K562 (cell line): ENCODE results near the gene RNF224. TPM values are rescaled to one million over a fixed set of nuclear protein-coding genes. Genes with fewer than 3 reads are reported as not detected.
A peak's percentile ranks its signal among the peaks of the same experiment; 100 is the strongest.

Experiments
- ARID3B ChIP-seq: fragments of 250-450 bp; sonication (Bioruptor Pico); IDR thresholded peaks from 2 replicates; pipeline ENCODE4 v1.4.0; 2020; ENCODE audit warnings: borderline replicate concordance
- ATF4 ChIP-seq: fragments of 450-650 bp; formaldehyde crosslinking; IDR thresholded peaks from 2 replicates; pipeline ENCODE4 v1.4.0; 2022; ENCODE audit warnings: mild to moderate bottlenecking, moderate library complexity
- DMBX1 ChIP-seq: fragments of 250-450 bp; sonication (Bioruptor Pico); IDR thresholded peaks from 2 replicates; pipeline ENCODE4 v1.8.0; 2022; ENCODE audit warnings: inconsistent platforms, mild to moderate bottlenecking, moderate library complexity, borderline replicate concordance
- ELF2 ChIP-seq: fragments of 250-450 bp; sonication (Bioruptor Pico); IDR thresholded peaks from 2 replicates; pipeline ENCODE4 v1.5.0; 2021; ENCODE audit warnings: mild to moderate bottlenecking
- FOS ChIP-seq: IDR thresholded peaks from 3 replicates; pipeline ENCODE4 v1.6.1; 2011; ENCODE audit not compliant: insufficient read length; ENCODE audit errors: extremely low read depth
- HNRNPL ChIP-seq: fragments of 200-400 bp; formaldehyde crosslinking; IDR thresholded peaks from 2 replicates; pipeline ENCODE4 v1.6.1; 2017; ENCODE audit warnings: low read depth, mild to moderate bottlenecking, low read length
- MEIS2 ChIP-seq: fragments of 450-650 bp; IDR thresholded peaks from 2 replicates; pipeline ENCODE4 v1.6.1; 2014; ENCODE audit warnings: mild to moderate bottlenecking; ENCODE audit not compliant: partially characterized antibody
- MYC ChIP-seq, 2 experiments: fragments of 250-450 bp in 1 of 2; sonication (Bioruptor Pico) in 1 of 2; IDR thresholded peaks; 2 replicates each; pipeline versions ENCODE4 v1.5.1 to v1.6.1; 2012 to 2021; ENCODE audit warnings: low read depth in 2 of 2, borderline replicate concordance in 1 of 2, improper control_type of control experiment in 1 of 2, low read length in 1 of 2, mild to moderate bottlenecking in 1 of 2, moderate library complexity in 1 of 2
- NR2C2 ChIP-seq, 2 experiments: fragments of 200-800 bp in 1 of 2; sonication (Bioruptor generic) in 1 of 2; sonication (generic) in 1 of 2; formaldehyde crosslinking in 1 of 2; IDR thresholded peaks; 2 replicates each; pipeline versions ENCODE4 v1.6.1 to v1.8.0; 2016 to 2022; ENCODE audit warnings: mild to moderate bottlenecking in 1 of 2, missing compliant biosample characterization in 1 of 2, missing genetic modification characterization in 1 of 2, missing genetic modification reagents in 1 of 2
- NR2F6 ChIP-seq: fragments of 450-650 bp; formaldehyde crosslinking; IDR thresholded peaks from 2 replicates; pipeline ENCODE4 v1.4.0; 2020; ENCODE audit warnings: mild to moderate bottlenecking
- POLR2AphosphoS5 ChIP-seq: IDR thresholded peaks from 2 replicates; pipeline ENCODE4 v1.6.1; 2011; ENCODE audit warnings: mild to moderate bottlenecking, low read depth, low read length, moderate library complexity; ENCODE audit not compliant: control insufficient read depth, insufficient read depth
- RBM25 ChIP-seq: fragments of 200-400 bp; formaldehyde crosslinking; IDR thresholded peaks from 2 replicates; pipeline ENCODE4 v1.6.1; 2018; ENCODE audit warnings: low read length, low read depth, moderate library complexity; ENCODE audit not compliant: severe bottlenecking
- RNF2 ChIP-seq: sonication (generic); IDR thresholded peaks from 2 replicates; pipeline ENCODE4 v1.6.1; 2016
- SAP30 ChIP-seq: fragments of 200-600 bp; sonication (generic); IDR thresholded peaks from 2 replicates; pipeline ENCODE4 v1.6.1; 2012; ENCODE audit warnings: borderline replicate concordance, low read depth, mild to moderate bottlenecking, moderate library complexity, low read length, control low read depth, inconsistent platforms; ENCODE audit not compliant: insufficient read depth, poor library complexity, severe bottlenecking
- VEZF1 ChIP-seq: fragments of 200-800 bp; sonication (Bioruptor generic); IDR thresholded peaks from 2 replicates; pipeline ENCODE4 v1.6.1; 2017; ENCODE audit warnings: missing genetic modification characterization, missing compliant biosample characterization
- ZFP1 ChIP-seq: fragments of 450-650 bp; formaldehyde crosslinking; IDR thresholded peaks from 2 replicates; pipeline ENCODE4 v1.4.0; 2020; ENCODE audit warnings: mild to moderate bottlenecking, mixed read lengths
- ZFP91 ChIP-seq: sonication (generic); formaldehyde crosslinking; IDR thresholded peaks from 2 replicates; pipeline ENCODE4 v1.8.0; 2022; ENCODE audit warnings: mild to moderate bottlenecking, missing genetic modification reagents
- ZFX ChIP-seq: sonication (generic); formaldehyde crosslinking; IDR thresholded peaks from 2 replicates; pipeline ENCODE4 v1.8.0; 2022; ENCODE audit warnings: mild to moderate bottlenecking, missing genetic modification reagents, moderate library complexity
- ZNF507 ChIP-seq: conservative IDR thresholded peaks from 2 replicates; pipeline ENCODE4 v1.6.1; 2017; ENCODE audit warnings: missing genetic modification characterization, missing compliant biosample characterization
- ZNF583 ChIP-seq: fragments of 250-450 bp; sonication (Bioruptor Pico); IDR thresholded peaks from 2 replicates; pipeline ENCODE4 v1.4.0; 2020
- polyA plus RNA-seq, 8 experiments: library from polyadenylated mRNA; depleted of rRNA in 4 of 8; stranded (reverse) in 5 of 8; unstranded in 3 of 8; fragments of >200 nt; fragmentation: Nextera tagmentation in 2 of 8; fragmentation: Illumina TruSeq in 1 of 8; extraction: Ambion mirVana in 2 of 8; extraction: Trizol in 1 of 8; gene quantifications; 2 replicates each; pipeline versions ENCODE4 v1.2.1 to v1.2.3, GENCODE V29; 2011 to 2014; ENCODE audit warnings: inconsistent platforms in 1 of 8, missing spikeins in 1 of 8
- total RNA-seq, 7 experiments: library from RNA; depleted of rRNA in 6 of 7; stranded (reverse); fragments of >200 nt in 6 of 7; fragmentation: Illumina TruSeq in 2 of 7; extraction: Trizol in 2 of 7; gene quantifications; 2 replicates each; pipeline versions ENCODE4 v1.2.1 to v1.2.3, GENCODE V29; 2011 to 2021; ENCODE audit warnings: low replicate concordance in 1 of 7

Gene RNF224
- total and polyA plus RNA-seq, 9 of the 15 experiments (the other 6 are each of a cell fraction or from before 2014, with no cell fraction given): not detected

- no peak for TF ChIP-seq ZFP91 (CRISPR knock-in tag)
- TF ChIP-seq ATF4: 0 out of 2 replicates have a peak, but pooled peaks have one; percentile 19
- TF ChIP-seq ZFX (CRISPR knock-in tag): peak; percentile 30; the same call in 1 of the 2 replicates
- TF ChIP-seq ZFP1 (CRISPR knock-in tag): no peak
- peak; percentile 97 for TF ChIP-seq FOS
- peak; percentile 62; the same call in 1 of the 2 replicates for TF ChIP-seq RNF2
- 0 out of 2 replicates have a peak, but pooled peaks have one; percentile 34 for TF ChIP-seq ZNF583 (CRISPR knock-in tag)
- TF ChIP-seq MYC (IDR thresholded peaks at IDR 0.05; ENCODE audit: low read depth, low read length): peak; percentile 59
- TF ChIP-seq MYC (CRISPR knock-in tag; IDR thresholded peaks at IDR 0.05; ENCODE audit: borderline replicate concordance, low read depth): no peak
- peak; percentile 67; the same call in 1 of the 2 replicates for TF ChIP-seq POLR2AphosphoS5
- peak; percentile 99 for TF ChIP-seq RBM25
- peak; percentile 59; the same call in 1 of the 2 replicates for TF ChIP-seq VEZF1 (CRISPR knock-in tag)
- TF ChIP-seq ELF2: peak; percentile 83; the same call in 1 of the 2 replicates
- 0 out of 2 replicates have a peak, but pooled peaks have one; percentile 19 for TF ChIP-seq HNRNPL
- TF ChIP-seq DMBX1: 0 out of 2 replicates have a peak, but pooled peaks have one; percentile 37
- TF ChIP-seq NR2F6: no peak
- peak; percentile 58 for TF ChIP-seq SAP30
- no peak for TF ChIP-seq MEIS2
- no peak for TF ChIP-seq ARID3B (CRISPR knock-in tag)
- TF ChIP-seq NR2C2 (CRISPR knock-in tag; IDR thresholded peaks at IDR 0.05): no peak
- TF ChIP-seq NR2C2 (tag; IDR thresholded peaks at IDR 0.05): peak; percentile 49; the same call in 1 of the 2 replicates
- no peak for TF ChIP-seq ZNF507
Measured at GRCh38 chr9:137200311-137201204, 26.7 kb upstream of the RNF224 start, which contains the start of gene TPRN (continued).
